MCF 10A (cell line): ENCODE results near the gene ASB1. TPM values are rescaled to one million over a fixed set of nuclear protein-coding genes. Genes with fewer than 3 reads are reported as not detected.

ENCODE experiments used
- BruUV-seq: library from RNA; stranded (reverse); fragments of 400-500 nt; replicated peaks from 2 replicates; lab custom pipeline; 2021; lab: Mats Ljungman, UMichigan
- CTCF ChIA-PET: fragments of 300-600 bp; sonication (Branson Sonifier 250); formaldehyde crosslinking; extraction: SDS; loops from one replicate; lab custom pipeline; 2021; ENCODE audit warnings: antibody characterized with exemption, inconsistent platforms; lab: Yijun Ruan, JAX
- POLR2A ChIA-PET: fragments of 300-600, 350-650 bp; sonication (Branson Sonifier 250); formaldehyde crosslinking; extraction: SDS; loops from one replicate; lab custom pipeline; 2020; ENCODE audit warnings: antibody characterized with exemption, inconsistent platforms; lab: Yijun Ruan, JAX
- DNase-seq: peaks from one replicate; pipeline ENCODE4 v3.0.0-alpha.2; 2018; ENCODE audit not compliant: unreplicated experiment
- H3K27ac Mint-ChIP-seq: one replicate; pipeline ENCODE4 v1.8.0; 2022; ENCODE audit warnings: mild to moderate bottlenecking, low read depth, mixed read lengths; ENCODE audit not compliant: unreplicated experiment
- H3K27me3 Mint-ChIP-seq: one replicate; pipeline ENCODE4 v1.8.0; 2022; ENCODE audit warnings: mixed read lengths; ENCODE audit not compliant: insufficient read depth, unreplicated experiment
- H3K36me3 Mint-ChIP-seq: one replicate; pipeline ENCODE4 v1.8.0; 2022; ENCODE audit warnings: mild to moderate bottlenecking, moderate library complexity, mixed read lengths; ENCODE audit not compliant: insufficient read depth, unreplicated experiment
- H3K4me1 Mint-ChIP-seq: one replicate; pipeline ENCODE4 v1.8.0; 2022; ENCODE audit warnings: mixed read lengths; ENCODE audit not compliant: insufficient read depth, unreplicated experiment
- H3K4me3 Mint-ChIP-seq: one replicate; pipeline ENCODE4 v1.8.0; 2022; ENCODE audit warnings: mild to moderate bottlenecking, moderate library complexity, mixed read lengths; ENCODE audit not compliant: unreplicated experiment
- H3K9me3 Mint-ChIP-seq: one replicate; pipeline ENCODE4 v1.8.0; 2022; ENCODE audit warnings: mixed read lengths; ENCODE audit not compliant: unreplicated experiment
- intact Hi-C: fragments of 100-400 bp; cut with micrococcal nuclease; formaldehyde crosslinking; loops from 2 replicates; pipeline ENCODE4 v1.14.1; 2022
- total RNA-seq: library from RNA; stranded (reverse); gene quantifications from 2 replicates; pipeline ENCODE4 v1.2.3, GENCODE V29; 2022
- TF ChIP-seq, protein P1 (sequence below): fragments of 200-600 bp; IDR thresholded peaks from one replicate; pipeline ENCODE4 v1.8.0; 2022; ENCODE audit warnings: antibody characterized with exemption, mild to moderate bottlenecking; ENCODE audit not compliant: unreplicated experiment

ASB1 gene
- total RNA-seq, 1 experiment from 2014 or later, result 104 TPM

DNA sequence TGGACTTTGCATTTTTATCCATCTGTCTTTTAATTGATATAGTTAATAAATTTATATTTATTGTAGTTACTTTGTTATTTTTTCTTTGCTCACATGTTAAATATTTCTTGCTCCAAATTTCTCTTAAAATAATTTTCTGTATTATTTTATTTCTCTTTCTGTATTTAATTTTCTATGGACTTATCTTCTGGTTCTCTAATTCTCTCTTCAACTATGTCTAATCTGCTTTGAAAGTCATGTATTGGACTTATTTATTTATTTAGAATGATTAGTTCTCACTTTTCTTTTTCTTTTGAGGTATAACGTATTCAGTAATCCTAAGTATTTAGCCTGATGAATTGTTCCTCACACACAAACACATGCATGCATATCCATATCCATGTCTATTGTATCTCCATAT, 53.1 kb downstream of the ASB1 start:
- H3K4me3 Mint-ChIP-seq, result no peak overlapping the region
- H3K27ac Mint-ChIP-seq, result no peak overlapping the region
- H3K9me3 Mint-ChIP-seq, result peaks cover 19% of the 10 kb centered on the region
- TF ChIP-seq, protein P1, sequence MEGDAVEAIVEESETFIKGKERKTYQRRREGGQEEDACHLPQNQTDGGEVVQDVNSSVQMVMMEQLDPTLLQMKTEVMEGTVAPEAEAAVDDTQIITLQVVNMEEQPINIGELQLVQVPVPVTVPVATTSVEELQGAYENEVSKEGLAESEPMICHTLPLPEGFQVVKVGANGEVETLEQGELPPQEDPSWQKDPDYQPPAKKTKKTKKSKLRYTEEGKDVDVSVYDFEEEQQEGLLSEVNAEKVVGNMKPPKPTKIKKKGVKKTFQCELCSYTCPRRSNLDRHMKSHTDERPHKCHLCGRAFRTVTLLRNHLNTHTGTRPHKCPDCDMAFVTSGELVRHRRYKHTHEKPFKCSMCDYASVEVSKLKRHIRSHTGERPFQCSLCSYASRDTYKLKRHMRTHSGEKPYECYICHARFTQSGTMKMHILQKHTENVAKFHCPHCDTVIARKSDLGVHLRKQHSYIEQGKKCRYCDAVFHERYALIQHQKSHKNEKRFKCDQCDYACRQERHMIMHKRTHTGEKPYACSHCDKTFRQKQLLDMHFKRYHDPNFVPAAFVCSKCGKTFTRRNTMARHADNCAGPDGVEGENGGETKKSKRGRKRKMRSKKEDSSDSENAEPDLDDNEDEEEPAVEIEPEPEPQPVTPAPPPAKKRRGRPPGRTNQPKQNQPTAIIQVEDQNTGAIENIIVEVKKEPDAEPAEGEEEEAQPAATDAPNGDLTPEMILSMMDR, result no peak
- no TSS peak for BruUV-seq
- ChIA-PET CTCF (interaction anchor here (0.7 kb wide), 1 partner anchor 29 kb away, joined by 3 read pairs; no protein-coding TSS in a partner anchor), POLR2A (no interaction called here)
- no peaks in the 10 kb centered on the region for H3K27me3 Mint-ChIP-seq
- no peaks in the 10 kb centered on the region for H3K36me3 Mint-ChIP-seq
- intact Hi-C loops, result no loop called here
- DNase-seq, result no peak
- H3K4me1 Mint-ChIP-seq, result no peaks in the 10 kb centered on the region

DNA sequence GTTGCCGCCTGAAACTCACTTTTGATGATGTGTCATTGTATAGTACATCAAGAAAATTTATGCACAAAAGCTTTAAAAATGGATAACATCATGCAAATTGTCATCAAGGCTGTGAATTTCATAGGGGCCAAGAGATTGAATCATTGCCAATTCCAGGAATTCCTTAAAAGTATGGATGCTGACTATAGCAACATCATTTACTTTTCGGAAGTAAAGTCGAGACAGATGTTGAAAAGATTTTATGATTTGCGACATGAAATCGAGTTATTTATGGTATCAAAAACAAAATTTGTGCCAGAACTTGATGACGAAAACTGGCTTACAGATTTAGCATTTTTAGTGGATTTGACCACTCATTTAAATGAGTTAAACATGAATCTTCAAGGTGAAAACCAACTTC, 56.3 kb downstream of the ASB1 start:
- DNase-seq, result no peak

DNA sequence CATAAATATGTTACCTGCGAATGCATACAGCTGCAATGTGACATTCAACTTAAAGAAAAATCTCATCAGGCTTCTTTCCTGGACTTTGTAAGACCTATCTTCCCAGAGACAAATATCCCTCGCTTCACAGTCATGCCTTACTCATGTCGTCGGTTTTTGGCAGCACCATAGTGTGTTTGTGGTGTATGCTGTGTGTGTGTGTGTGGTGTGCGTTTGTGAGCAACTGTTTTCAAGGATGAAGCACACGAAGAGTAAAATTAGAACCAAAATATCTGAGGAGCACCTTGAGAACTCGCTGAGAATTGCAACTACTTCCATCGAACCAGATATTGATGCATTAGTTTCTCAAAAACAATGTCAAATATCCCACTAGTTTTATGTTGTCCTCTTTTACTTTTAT, 56.9 kb downstream of the ASB1 start:
- Mint-ChIP-seq H3K4me3 (no peak overlapping the region), H3K4me1 (no peaks in the 10 kb centered on the region), H3K27me3 (no peaks in the 10 kb centered on the region), H3K27ac (no peak overlapping the region), H3K9me3 (peaks cover 12% of the 10 kb centered on the region), H3K36me3 (no peaks in the 10 kb centered on the region)
- ChIA-PET POLR2A (no interaction called here), CTCF (no interaction called here)
- intact Hi-C loops, result no loop called here
- no peak for DNase-seq
- TF ChIP-seq, protein P1, result no peak
- BruUV-seq, result no TSS peak

More for the DNA sequence above, 56.3 kb downstream of the ASB1 start:
- ChIA-PET POLR2A (no interaction called here), CTCF (no interaction called here)
- Mint-ChIP-seq H3K27me3 (no peaks in the 10 kb centered on the region), H3K36me3 (no peaks in the 10 kb centered on the region), H3K27ac (no peak overlapping the region), H3K4me1 (no peaks in the 10 kb centered on the region), H3K9me3 (peaks cover 12% of the 10 kb centered on the region), H3K4me3 (no peak overlapping the region)
- TF ChIP-seq, protein P1, result no peak
- no TSS peak for BruUV-seq
- intact Hi-C loops, result no loop called here

DNA sequence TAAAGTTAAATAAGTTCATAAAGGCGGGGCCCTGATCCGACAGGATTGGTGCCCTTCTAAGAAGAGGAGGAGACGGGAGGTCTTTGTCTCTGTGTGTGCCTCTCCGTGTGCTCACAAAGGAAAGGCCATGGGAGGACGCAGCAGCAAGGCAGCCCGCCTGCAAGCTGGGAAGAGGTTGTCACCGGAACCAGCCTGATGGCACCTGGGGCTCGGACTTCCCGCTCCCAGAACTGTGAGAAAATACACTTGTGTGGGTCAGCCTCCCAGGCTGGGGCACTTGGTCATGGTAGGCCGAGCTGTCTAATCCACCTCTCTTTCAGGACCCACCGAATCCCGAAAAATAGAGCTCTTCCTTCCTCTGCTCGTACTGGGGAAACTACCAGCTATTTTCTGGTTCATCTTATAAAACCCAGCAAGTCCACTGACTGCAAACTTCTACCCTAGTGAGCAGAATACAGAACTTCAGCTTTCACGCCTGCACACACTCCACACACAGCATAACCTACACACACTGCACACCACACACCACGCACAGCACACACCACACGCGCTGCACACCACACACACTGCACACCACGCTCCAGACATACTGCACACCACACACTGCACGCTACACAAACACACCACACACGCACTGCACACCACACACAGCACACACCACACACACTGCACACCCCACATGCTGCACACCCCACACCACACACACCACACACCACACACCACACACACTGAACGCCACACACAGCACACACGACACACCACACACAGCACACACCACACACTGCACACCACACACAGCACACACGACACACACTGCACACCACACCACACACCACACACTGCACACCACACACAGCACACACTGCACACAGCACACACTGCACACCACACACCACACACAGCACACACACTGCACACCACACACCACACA, 58.1 kb downstream of the ASB1 start:
- TF ChIP-seq, protein P1, result no peak
- no peak for DNase-seq
- Mint-ChIP-seq H3K9me3 (peaks cover 7% of the 10 kb centered on the region), H3K4me3 (no peak overlapping the region), H3K36me3 (no peaks in the 10 kb centered on the region), H3K4me1 (no peaks in the 10 kb centered on the region), H3K27me3 (no peaks in the 10 kb centered on the region), H3K27ac (no peak overlapping the region)
- POLR2A ChIA-PET, result no interaction called here
- CTCF ChIA-PET, result no interaction called here
- intact Hi-C loops, result no loop called here
- no TSS peak for BruUV-seq
